Hepatocyte (in vitro differentiated cells): ENCODE measurements around the gene HSFX4. TPM values are rescaled to one million over a fixed set of nuclear protein-coding genes. Genes with fewer than 3 reads are reported as not detected.

ENCODE experiments used
- DNase-seq: peaks from one replicate; pipeline ENCODE4 v3.0.0-alpha.2; 2016; ENCODE audit warnings: low spot score
- H2AFZ ChIP-seq: fragments of 200-600 bp; sonication (generic); 2 replicates; pipeline ENCODE4 v1.6.0; 2016; ENCODE audit warnings: antibody characterized with exemption, mild to moderate bottlenecking
- H3K27ac ChIP-seq: fragments of 200-600 bp; sonication (generic); 2 replicates; pipeline ENCODE4 v1.5.1; 2016; ENCODE audit warnings: mild to moderate bottlenecking
- H3K27me3 ChIP-seq: fragments of 200-600 bp; sonication (generic); 2 replicates; pipeline ENCODE4 v1.6.1; 2016
- H3K36me3 ChIP-seq: fragments of 200-600 bp; sonication (generic); replicated peaks from 2 replicates; pipeline ENCODE4 v1.5.1; 2016; ENCODE audit warnings: low read depth; ENCODE audit not compliant: insufficient read depth
- H3K4me1 ChIP-seq: fragments of 200-600 bp; sonication (generic); 2 replicates; pipeline ENCODE4 v1.5.1; 2016; ENCODE audit warnings: mild to moderate bottlenecking, moderate library complexity; ENCODE audit not compliant: insufficient read depth
- H3K4me2 ChIP-seq: fragments of 200-600 bp; sonication (generic); 2 replicates; pipeline ENCODE4 v1.6.0; 2016
- H3K4me3 ChIP-seq: fragments of 200-600 bp; sonication (generic); 2 replicates; pipeline ENCODE4 v1.5.1; 2016; ENCODE audit warnings: mild to moderate bottlenecking
- H3K79me2 ChIP-seq: fragments of 200-600 bp; sonication (generic); 2 replicates; pipeline ENCODE4 v1.6.0; 2017; ENCODE audit warnings: mild to moderate bottlenecking
- H3K9me2 ChIP-seq: fragments of 200-600 bp; sonication (generic); replicated peaks from 2 replicates; pipeline ENCODE4 v1.6.0; 2017; ENCODE audit warnings: mild to moderate bottlenecking; ENCODE audit not compliant: insufficient read depth
- H3K9me3 ChIP-seq: fragments of 200-600 bp; sonication (generic); 2 replicates; pipeline ENCODE4 v1.5.1; 2016; ENCODE audit warnings: low read depth, mild to moderate bottlenecking
- H4K20me1 ChIP-seq: fragments of 200-600 bp; sonication (generic); 2 replicates; pipeline ENCODE4 v1.6.0; 2016; ENCODE audit warnings: mild to moderate bottlenecking; ENCODE audit not compliant: insufficient read depth, poor library complexity, severe bottlenecking
- CTCF ChIP-seq: fragments of 200-600 bp; sonication (generic); IDR thresholded peaks from 2 replicates; pipeline ENCODE4 v1.5.1; 2016; ENCODE audit warnings: antibody characterized with exemption, mild to moderate bottlenecking; ENCODE audit not compliant: poor library complexity
- EZH2 ChIP-seq: fragments of 200-600 bp; sonication (generic); IDR thresholded peaks from 2 replicates; pipeline ENCODE4 v1.6.1; 2016; ENCODE audit warnings: antibody characterized with exemption, mild to moderate bottlenecking, borderline replicate concordance
- EZH2phosphoT487 ChIP-seq: fragments of 200-600 bp; sonication (generic); IDR thresholded peaks from one replicate; pipeline ENCODE4 v1.6.1; 2018; ENCODE audit warnings: antibody characterized with exemption, mild to moderate bottlenecking, low read depth, moderate library complexity; ENCODE audit not compliant: unreplicated experiment, severe bottlenecking
- WGBS: methylation state at CpG from one replicate; pipeline ENCODE4 v1.1.6; 2016; ENCODE audit warnings: low lambda C conversion rate; ENCODE audit errors: missing lambda C conversion rate; 5-methylcytosine and 5-hydroxymethylcytosine counted together
- polyA plus RNA-seq: library from polyadenylated mRNA; unstranded; fragments of >200 nt; fragmentation: Nextera tagmentation; extraction: Ambion mirVana; gene quantifications from 2 replicates; pipeline ENCODE4 v1.2.1, GENCODE V29; 2016
- total RNA-seq: library from RNA; depleted of rRNA; stranded (reverse); fragments of >200 nt; gene quantifications from 2 replicates; pipeline ENCODE4 v1.2.3, GENCODE V29; 2014

HSFX4 gene
- total and polyA plus RNA-seq, 2 experiments from 2014 or later: not detected

- Histone ChIP-seq H3K79me2 (no peaks in the 10 kb centered on the region), H3K4me1 (no peaks in the 10 kb centered on the region), H2AFZ (no peak overlapping the region), H3K27me3 (no peaks in the 10 kb centered on the region), H3K36me3 (no peaks in the 10 kb centered on the region), H3K9me2 (no peaks in the 10 kb centered on the region), H4K20me1 (no peaks in the 10 kb centered on the region), H3K27ac (no peak overlapping the region), H3K4me2 (no peak overlapping the region), H3K9me3 (no peaks in the 10 kb centered on the region), H3K4me3 (no peak overlapping the region)
- no peak for TF ChIP-seq CTCF
- no peak for TF ChIP-seq EZH2phosphoT487
- no peak for TF ChIP-seq EZH2
- no peak for DNase-seq
Observed at GRCh38 chrX:149962010-149962409, 32.6 kb downstream of the HSFX4 start.

DNA sequence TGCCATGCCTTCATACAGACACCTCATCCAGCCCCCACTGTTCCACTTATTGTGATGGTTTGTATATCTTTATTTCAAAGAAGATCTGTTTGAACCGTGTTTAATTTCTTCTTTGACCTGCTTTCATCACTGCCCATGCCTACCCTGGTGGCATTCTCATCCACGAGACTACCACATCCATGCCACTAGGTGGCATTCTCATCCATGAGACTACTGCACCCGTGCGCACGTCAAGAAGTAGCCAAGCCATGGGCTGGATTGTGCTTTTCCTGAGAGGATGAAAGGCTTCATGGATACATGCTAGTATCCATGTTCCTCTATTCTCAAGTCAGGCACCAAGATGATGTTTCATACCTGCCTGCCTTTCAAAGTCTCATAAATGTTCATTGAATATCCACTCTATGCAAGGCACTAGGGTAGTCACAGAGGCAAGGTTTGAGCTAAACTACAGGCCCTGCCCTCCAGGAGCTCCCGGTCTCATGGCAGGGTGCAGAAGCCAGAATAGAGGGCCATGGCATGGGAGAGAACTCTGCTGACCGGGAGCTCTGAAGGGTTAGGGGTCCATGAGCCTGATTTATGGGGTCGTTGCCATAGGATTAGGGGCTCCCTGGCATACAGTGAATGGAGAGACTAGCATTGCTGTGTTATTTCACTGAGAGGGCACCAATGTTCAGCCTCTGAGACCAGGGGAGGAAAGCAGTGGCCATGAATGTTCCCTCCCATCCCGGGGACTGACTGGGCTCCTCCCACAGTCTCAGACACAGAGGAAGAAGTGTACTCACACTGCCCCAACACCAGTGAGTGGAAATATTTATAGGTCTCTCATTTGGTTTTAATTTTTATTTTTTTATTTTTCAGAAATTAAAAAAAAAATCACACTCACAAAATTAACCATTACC lies 33.7 kb downstream of the HSFX4 start:
- peak; percentile 61 for DNase-seq
- H3K36me3 ChIP-seq: no peaks in the 10 kb centered on the region
- TF ChIP-seq CTCF (peak; percentile 55), EZH2 (no peak)
- H2AFZ ChIP-seq: no peak overlapping the region
- H3K27ac ChIP-seq: no peak overlapping the region
- H3K9me3 ChIP-seq: no peaks in the 10 kb centered on the region
- H3K4me3 ChIP-seq: no peak overlapping the region
- no peaks in the 10 kb centered on the region for H3K9me2 ChIP-seq
- H3K27me3 ChIP-seq: no peaks in the 10 kb centered on the region
- H4K20me1 ChIP-seq: no peaks in the 10 kb centered on the region
- H3K4me1 ChIP-seq: no peaks in the 10 kb centered on the region
- H3K4me2 ChIP-seq: no peak overlapping the region
- 58% methylated on average over 9 of the region's 9 CpGs for WGBS
- no peaks in the 10 kb centered on the region for H3K79me2 ChIP-seq

DNA sequence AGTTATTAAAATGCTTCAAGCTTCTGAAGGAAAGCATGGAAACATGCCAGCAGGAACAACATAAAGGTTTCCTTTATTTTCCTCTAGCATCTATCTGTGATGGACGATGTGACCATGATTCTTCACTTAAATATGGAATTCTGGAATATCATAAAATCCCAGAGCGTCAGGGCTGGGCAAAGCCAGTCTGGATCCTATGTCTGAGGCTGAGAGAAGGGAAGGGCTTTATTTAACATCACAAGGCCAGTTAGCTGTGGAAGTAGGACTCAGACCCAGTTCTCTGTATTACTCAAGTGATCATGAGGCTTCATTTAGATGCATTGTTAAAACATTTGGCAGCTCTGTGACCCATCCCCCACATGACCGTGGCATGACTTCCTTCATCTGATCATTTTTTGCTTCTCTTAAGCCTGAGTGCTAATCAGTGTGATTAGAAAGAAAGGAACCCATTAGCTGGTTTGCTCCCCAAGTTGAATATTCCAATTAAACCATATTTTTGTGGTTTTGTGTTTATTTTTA lies 49.8 kb downstream of the HSFX4 start:
- DNase-seq: no peak
- WGBS: 62% methylated on average over 3 of the region's 3 CpGs

More for the DNA sequence above, 49.8 kb downstream of the HSFX4 start:
- Histone ChIP-seq H3K27me3 (no peaks in the 10 kb centered on the region), H2AFZ (no peak overlapping the region), H3K36me3 (no peaks in the 10 kb centered on the region), H3K9me2 (no peaks in the 10 kb centered on the region), H3K4me2 (no peak overlapping the region), H3K79me2 (no peaks in the 10 kb centered on the region), H3K9me3 (no peaks in the 10 kb centered on the region), H4K20me1 (no peaks in the 10 kb centered on the region), H3K4me1 (no peaks in the 10 kb centered on the region), H3K4me3 (no peak overlapping the region), H3K27ac (no peak overlapping the region)
- TF ChIP-seq CTCF: no peak

Other genes with a start within 250 kb of the HSFX4 start
- gene MAGEA11, start 217.5 kb upstream of the HSFX4 start, total RNA-seq: not detected in 2 replicates
- gene MAGEA11, start 217.5 kb upstream of the HSFX4 start, polyA plus RNA-seq: not detected in 2 replicates
- gene HSFX1, start 155.5 kb upstream of the HSFX4 start, total RNA-seq: 0.80 and 2.3 TPM in 2 replicates
- gene HSFX1, start 155.5 kb upstream of the HSFX4 start, polyA plus RNA-seq: 0.45 and 1.1 TPM in 2 replicates
- gene MAGEA9, start 147.6 kb upstream of the HSFX4 start, total RNA-seq: not detected in 2 replicates
- not detected in 2 replicates for gene MAGEA9, start 147.6 kb upstream of the HSFX4 start, polyA plus RNA-seq
- not detected in 2 replicates for gene MAGEA8, start 48.4 kb upstream of the HSFX4 start, total RNA-seq
- gene MAGEA8, start 48.4 kb upstream of the HSFX4 start, polyA plus RNA-seq: not detected in 2 replicates
- gene EOLA2, start 8.9 kb downstream of the HSFX4 start, total RNA-seq: 15.9 and 18.8 TPM in 2 replicates
- 37.9 and 40.3 TPM in 2 replicates for gene EOLA2, start 8.9 kb downstream of the HSFX4 start, polyA plus RNA-seq